Left ventricle myocardium superior (tissue), 1 donor: ENCODE results near the gene NCKAP1. TPM values are rescaled to one million over a fixed set of nuclear protein-coding genes. Genes with fewer than 3 reads are reported as not detected.
A peak's percentile ranks its signal among the peaks of the same experiment; 100 is the strongest.
"Not testable (repeated sequence)": the region's sequence is repeated elsewhere in the genome, so short reads cannot be mapped to it uniquely, and the experiment has no call there.

Experiments used
- ATAC-seq: fragments of 200-7000 bp; cut with Tn5 transposase; one replicate; pipeline ENCODE4 v1.9.1; 2020; ENCODE audit warnings: mild to moderate bottlenecking, moderate library complexity
- DNase-seq: peaks from one replicate; pipeline ENCODE4 v3.0.0-alpha.2; 2020
- intact Hi-C: fragments of 100-400 bp; cut with micrococcal nuclease; formaldehyde crosslinking; loops from one replicate; pipeline ENCODE4 v1.11.0; 2022
- total RNA-seq: library from RNA; stranded (reverse); fragmentation: NEBNext Ultra II Directional; extraction: Animal tissue kit (Norgen Biotek cat#: 25700); gene quantifications from one replicate; pipeline ENCODE4 v1.2.1, GENCODE V29; 2021
- donor health status: DM: no; HTN: yes; CAD: no; lungs with severe emphysema.

NCKAP1 gene
- total RNA-seq, 1 donor from 2014 or later, result 141 TPM

DNA sequence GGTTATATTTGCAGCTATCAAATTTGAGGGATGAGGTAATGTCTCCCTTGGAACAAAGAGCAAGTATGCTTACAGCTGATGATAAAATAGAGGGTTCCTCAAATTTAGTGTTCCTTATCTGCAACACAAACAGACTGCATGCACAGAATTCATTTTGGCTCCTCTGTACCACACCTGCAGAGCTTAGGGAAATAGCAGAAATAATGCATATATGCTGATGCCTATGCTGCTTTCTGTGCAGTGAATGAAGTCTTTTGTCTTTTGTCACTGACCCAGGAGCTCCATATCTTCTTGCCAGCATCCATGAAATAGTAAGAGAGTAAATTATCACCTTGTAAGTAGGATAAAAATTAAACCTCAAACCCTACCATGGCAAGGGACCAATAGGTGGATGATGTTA lies 69.8 kb downstream of the NCKAP1 start:
- ATAC-seq (no peak), DNase-seq (no peak)

DNA sequence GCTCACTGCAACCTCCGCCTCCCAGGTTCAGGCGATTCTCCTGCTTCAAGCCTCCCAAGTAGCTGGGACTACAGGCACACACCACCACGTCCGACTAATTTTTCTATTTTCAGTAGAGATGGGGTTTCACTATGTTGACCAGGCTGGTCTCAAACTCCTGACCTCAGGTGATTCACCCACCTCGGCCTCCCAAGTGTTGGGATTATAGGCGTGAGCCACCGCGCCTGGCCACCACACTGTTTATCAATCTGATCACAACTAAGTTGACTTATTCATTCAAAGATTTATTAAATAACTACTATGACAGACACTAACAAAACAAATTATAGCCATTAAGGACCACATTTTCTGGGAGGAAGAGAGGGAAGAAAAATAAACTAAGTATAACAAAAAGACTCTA lies 71.9 kb downstream of the NCKAP1 start:
- DNase-seq, ATAC-seq, intact Hi-C loops: not testable (repeated sequence)

More for the DNA sequence above, 69.8 kb downstream of the NCKAP1 start:
- intact Hi-C loops, result no loop called here

DNA sequence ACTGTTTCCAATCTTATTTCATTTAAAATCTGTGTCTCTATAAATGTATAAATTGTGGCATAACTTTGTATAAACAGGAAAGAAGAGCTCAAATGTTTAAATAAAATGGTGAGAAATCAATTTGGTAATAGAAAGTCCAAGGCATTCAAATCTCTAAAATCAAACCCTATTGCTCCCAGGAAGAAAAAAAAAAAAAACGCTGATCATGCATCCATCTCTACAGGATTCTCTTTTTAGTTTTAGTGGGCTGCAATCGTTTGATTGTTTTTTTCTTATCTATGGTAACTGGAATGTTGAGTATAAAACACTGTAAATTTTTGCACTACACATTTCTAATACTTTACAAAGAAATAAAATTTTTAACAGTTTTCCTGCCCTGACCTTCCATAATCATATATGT lies 75.6 kb downstream of the NCKAP1 start:
- intact Hi-C loops, result no loop called here
- ATAC-seq (no peak), DNase-seq (no peak)

DNA sequence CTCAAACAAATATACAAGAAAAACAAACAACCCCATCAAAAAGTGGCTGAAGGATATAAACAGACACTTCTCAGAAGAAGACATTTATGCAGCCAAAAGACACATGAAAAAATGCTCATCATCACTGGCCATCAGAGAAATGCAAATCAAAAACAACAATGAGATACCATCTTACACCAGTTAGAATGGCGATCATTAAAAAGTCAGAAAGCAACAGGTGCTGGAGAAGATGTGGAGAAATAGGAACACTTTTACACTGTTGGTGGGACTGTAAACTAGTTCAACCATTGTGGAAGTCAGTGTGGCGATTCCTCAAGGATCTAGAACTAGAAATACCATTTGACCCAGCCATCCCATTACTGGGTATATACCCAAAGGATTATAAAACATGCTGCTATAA lies 77.4 kb downstream of the NCKAP1 start:
- DNase-seq, intact Hi-C loops, ATAC-seq: not testable (repeated sequence)

DNA sequence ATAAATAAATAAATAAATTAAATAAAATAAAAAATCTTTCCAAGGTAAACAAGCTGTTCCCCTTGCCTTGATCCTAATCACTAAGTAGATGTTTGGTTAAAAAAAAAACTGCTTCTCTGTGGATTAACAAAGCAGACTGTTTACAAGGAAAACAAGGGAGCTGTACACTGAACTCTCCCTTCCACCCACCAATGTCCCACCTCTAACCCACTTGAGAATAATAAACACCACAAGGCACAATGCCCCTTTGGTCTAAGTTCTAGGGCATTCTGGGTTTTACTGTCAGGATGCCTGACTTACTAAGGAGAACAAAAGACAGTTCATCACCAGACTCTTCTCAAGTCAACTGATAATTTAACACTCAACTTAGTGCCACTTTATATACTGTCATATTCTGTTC lies 83.5 kb downstream of the NCKAP1 start:
- intact Hi-C loops, result no loop called here
- DNase-seq (no peak), ATAC-seq (no peak)

DNA sequence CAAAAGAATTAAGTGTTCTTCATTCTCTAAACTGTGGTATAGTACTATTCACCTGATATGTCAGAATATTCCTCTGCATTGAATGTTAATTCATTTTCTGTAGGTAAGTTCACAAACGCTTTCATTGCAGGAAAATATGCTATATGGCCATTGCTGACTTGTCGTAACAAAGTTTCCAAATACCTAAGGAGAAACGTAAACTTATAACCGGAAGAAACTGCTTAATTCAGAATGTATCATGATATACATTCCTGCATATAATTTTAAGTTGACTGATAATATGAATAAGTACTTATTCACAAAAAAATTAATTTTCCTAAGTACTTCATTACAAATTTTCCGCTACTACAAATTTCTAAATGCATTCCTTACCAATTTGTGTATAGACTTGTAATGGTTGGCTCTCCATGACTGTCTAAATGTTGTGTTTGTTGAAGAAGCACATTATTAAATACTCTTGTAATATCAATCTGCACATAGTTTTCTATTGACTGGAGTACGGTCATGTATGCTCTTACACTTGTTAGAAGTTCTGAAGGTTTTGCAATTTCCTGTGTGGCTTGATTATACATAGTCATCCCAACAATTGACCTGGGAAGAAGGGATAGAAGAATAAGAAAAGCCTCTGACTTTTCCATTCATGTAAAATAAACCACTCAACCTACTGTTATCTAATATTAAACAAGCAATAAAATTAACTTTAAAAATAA lies 85.4 kb downstream of the NCKAP1 start:
- intact Hi-C loops, result no loop called here
- no peak for ATAC-seq
- no peak for DNase-seq

DNA sequence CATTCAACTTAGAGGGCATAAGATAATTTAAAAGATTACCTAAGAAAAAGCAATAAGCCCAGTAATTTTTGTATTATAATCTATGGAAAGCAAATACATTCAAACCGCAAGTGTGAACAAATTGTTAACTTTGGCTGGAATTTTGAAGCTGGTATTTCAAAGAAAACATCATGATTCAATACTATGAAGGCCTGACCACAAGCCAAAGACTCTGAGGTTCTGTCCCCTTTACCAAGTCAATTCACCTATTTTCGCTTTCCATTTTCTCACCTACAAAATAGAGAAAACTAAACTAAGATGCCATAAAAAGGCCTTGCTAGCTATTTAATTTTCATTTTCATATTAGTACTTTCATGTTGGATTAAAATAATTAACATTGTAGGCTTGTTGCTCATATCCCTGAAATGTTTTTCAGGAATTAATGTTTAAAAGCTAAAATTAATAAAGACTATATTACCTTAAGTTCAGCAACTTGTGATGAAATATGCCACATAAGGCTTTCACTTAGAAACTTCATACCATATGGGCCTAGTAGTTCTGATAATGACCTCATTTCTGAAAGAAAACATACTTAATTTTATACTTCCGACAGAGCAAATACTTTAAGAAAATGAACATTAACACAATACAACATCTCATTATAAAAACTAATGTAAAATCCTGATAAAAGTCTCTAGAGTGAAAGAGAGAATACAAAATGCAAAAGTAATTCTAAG lies 86.2 kb downstream of the NCKAP1 start:
- DNase-seq, result no peak
- ATAC-seq, result no peak
- intact Hi-C loops, result no loop called here

DNA sequence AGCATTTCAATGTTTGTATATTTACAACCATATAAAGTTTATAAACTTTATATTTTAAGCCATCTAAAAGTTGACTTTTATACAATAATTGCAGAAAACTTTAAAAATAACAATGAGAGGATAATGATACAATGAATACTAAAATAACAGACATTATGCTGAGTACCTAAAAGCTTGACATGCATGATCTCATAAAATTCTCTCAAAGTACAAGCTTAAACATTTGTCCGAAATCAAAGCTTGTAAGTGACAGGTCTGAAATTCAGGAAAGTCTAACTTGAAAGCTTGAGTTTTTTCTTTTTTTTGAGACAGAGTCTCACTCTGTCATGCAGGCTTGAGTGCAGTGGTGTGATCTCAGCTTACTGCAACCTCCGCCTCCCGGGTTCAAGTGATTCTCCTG lies 87.7 kb downstream of the NCKAP1 start:
- ATAC-seq, result no peak
- intact Hi-C loops, result no loop called here

DNA sequence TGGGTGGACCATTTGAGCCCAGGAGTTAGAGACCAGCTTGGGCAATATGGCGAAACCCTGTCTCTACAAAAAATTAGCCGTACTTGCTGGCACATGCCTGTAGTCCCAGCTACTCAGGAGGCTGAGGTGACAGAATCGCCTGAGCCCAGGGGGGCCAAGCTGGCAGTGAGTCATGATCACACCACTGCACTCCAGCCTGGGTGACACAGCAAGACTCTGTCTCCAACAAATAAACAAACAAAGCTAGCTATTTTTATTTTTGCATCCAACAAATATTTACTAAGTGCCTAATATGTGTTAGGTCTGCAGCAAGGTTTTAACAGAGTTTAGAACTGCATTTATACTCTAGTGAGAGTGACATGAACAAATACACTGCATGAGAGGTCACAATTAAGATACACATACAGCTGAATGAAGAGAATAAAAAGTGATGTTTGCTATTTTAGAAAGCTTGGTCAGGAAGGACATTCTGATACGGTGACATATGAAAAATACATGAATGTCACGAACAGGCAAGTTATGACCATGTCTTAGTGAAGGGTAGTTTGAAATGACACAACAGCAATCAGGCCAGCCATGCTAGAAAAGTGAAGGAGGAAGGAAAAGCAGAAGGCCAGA lies 88.6 kb downstream of the NCKAP1 start:
- ATAC-seq (peak; percentile 92), DNase-seq (peak; percentile 47)
- intact Hi-C loops, result no loop called here

More for the DNA sequence above, 87.7 kb downstream of the NCKAP1 start:
- DNase-seq, result no peak

DNA sequence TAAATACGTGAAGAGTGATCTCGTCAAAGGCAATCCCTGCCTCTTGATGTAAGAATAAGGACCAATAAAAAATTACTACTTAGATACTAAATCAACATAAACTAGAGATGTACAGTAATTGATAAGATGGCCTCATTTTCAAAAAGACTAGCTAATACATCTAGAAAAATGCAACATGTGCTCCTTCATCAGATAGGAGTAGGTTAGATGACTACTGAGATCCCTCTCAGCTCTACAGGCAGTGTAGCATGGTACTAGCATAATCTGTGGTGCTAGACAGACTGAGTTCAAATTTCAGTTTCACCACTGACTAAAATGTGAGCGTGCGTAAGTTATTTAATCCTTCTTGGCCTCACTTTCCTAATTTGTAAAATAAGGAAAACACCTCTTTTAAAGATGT lies 89.2 kb downstream of the NCKAP1 start:
- ATAC-seq (peak; percentile 34), DNase-seq (no peak)
- intact Hi-C loops, result no loop called here

DNA sequence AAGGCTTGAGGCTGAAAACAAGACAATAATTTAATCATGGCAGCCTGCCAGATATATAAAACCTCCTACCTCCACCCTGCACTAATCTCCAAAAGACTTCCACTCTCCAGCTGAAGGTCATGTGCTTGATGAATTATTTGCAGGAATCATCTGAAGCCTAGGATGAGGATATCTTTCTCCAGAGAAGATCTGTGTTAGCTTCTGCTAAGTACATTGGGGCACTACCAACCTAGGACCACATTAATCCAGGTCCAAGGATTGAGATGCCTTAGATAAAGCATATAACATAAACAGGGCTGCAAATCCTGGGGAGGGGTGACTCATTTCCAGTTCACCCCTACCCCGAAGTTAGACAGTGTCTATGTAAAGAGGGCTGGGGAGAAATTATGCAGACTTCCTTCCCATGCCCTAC lies 91.3 kb downstream of the NCKAP1 start:
- intact Hi-C loops, result no loop called here
- DNase-seq, result no peak
- no peak for ATAC-seq

DNA sequence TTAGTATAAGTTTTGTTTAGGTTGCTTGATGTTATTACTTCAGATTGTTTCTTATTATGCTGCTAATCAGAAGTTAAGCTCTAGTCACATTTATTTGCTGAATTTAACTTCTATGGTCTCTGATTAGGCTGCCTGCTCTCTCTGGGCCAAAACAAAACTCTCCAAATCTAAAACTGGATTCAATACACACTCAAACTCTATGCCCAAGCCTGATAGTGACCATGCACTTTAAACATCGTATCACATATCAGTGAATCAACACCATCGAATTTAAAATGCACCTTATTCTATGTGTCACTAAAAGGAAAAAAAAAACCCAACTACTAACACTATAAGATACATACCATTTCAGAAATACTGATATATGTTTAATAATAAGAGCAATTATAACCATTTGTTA lies 94.9 kb downstream of the NCKAP1 start:
- intact Hi-C loops, result no loop called here
- no peak for ATAC-seq
- no peak for DNase-seq

DNA sequence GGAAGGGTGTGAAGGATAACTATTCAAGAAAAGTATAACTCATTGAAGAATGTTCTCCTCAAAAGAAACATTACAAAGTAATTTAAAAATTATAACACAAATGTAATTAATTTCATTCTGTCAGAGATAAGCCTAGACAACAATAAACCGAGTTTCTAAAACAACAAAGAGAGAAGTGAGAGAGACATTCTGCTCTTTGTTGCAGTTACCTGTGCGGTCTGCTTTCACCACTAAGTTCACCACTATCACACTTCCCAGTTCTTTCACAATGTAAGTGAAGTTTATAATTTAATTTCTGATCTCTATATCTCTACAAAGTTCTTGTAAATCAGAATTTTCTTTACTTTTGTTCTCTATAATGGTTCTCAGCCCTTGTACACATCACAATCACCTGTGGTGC lies 95.5 kb downstream of the NCKAP1 start:
- no peak for DNase-seq
- no peak for ATAC-seq
- intact Hi-C loops, result no loop called here

DNA sequence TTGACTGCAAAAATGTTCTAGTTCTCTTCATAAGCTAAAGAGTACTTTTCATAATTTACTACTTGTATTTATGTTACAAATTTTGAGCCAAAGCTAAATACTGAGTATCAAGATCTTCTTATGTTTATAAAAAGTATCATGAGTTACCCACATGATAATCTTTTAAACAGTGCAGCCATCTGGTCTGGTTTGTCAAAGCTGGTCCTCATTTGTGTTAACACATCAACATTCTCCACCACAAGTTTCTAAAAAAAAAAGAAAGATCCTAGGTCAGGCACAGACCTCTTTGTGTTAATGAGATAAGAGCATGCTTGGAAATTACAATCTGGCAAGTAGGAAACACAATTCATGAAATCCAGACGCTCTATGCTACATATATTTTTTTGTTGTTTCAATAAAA lies 96.3 kb downstream of the NCKAP1 start:
- intact Hi-C loops, result no loop called here
- DNase-seq, result no peak
- no peak for ATAC-seq

DNA sequence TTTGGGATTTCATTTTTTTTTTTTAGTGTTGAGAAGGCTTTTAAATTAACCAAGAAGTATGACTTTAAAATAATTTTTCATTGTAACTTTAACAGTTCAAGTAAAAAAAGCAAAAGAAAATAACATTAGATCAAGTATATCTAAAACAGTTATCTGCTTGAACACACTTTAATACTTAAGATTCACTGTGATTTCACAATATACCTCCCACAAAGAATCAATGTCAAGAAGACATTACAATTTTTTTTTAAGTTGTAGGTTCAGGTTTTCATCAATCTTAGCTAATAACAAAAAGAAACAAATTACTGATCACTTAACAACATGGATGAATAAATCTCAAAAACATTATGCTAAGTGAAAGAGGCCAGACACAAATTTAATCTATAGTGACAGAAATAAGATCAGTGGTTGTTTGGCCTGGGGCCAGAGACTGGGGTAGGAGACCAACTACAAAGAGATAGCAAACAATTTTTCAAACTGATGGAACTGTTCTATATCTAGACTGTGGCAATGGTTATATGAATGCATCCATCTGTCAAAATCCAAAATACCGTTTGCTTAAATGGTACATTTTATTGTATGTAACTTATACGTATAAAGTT lies 97.0 kb downstream of the NCKAP1 start:
- intact Hi-C loops, result no loop called here
- no peak for ATAC-seq
- DNase-seq, result no peak

DNA sequence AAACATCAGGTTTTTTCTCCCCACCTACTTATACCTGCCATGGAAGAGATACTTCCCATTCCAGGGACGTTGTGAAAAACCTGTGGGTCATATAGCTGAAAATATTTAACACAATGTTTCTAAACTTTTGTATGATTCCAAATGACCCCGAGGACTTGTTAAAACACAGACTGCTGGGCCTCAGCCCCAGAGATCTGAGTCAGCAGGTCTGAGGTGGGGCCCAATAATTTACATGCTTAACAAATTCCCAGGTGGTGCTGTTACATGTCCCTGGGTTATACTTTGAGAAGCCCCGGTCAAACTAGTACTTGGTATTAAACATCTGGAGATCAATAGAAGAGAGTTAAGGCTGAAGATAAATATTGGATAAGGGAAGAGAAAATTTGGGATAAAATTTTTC lies 100.4 kb downstream of the NCKAP1 start:
- ATAC-seq (no peak), DNase-seq (no peak)
- intact Hi-C loops, result loop anchor here (10.0 kb wide), 1 partner anchor 47 kb away; no protein-coding TSS in a partner anchor

DNA sequence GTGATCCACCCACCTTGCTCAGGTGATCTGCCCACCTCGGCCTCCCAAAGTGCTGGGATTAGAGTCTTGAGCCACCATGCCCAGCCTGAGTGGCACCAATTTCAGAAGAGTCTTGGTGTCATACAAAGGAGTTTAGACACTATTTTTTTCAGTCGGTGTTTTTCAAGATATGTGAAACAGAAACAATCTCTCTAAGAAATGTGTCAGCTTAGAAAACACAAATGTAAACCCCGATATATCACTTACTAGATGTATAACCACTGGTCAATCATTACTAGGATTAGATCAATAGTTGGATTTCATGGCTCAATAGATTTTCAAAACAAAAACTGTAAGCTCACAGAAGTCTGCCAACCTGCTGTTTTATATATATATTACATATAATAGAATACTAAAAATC lies 104.6 kb downstream of the NCKAP1 start:
- ATAC-seq (no peak), DNase-seq (no peak)
- intact Hi-C loops, result loop anchor here (10.0 kb wide), 1 partner anchor 51 kb away; no protein-coding TSS in a partner anchor

DNA sequence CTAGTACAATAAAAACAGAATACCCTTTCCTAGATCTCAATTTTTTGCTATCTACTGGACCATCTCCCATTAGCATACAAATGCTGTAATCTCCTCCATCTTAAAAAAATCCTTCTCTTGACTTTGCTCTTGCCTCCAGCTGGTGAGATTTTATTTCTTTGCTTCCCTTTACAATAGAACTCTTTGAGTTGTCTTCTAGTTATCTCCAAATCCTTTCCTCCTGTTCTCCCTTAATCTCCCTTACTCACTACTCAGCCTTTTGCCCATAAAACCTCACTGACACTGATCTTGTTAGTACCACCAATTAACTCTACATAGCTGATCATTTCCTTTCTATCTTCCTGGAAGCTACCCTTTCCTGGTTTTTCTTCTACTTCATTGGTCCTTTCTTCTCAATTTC lies 108.3 kb downstream of the NCKAP1 start:
- DNase-seq, result no peak
- ATAC-seq, result no peak
- intact Hi-C loops, result loop anchor here (10.0 kb wide), 1 partner anchor 55 kb away; no protein-coding TSS in a partner anchor

DNA sequence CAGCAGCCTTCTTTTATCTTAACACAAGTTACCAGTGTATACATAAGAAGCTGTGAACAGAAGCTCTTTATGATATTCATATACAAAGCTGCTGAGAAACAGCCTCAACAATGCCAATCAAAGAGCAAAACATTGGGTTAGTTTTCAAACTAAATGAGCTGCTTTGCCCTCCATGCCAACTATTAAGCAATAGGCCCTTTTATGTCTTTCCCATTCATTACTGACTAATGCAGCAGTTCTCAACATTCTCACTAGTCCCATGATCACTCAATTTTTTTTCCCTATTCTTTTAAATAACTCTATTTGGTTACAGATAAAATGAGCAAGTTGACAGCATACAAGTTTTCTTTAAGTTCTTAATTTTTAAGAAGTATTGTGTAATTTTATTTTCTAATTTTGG lies 114.0 kb downstream of the NCKAP1 start:
- ATAC-seq (no peak), DNase-seq (no peak)
- intact Hi-C loops, result no loop called here

DNA sequence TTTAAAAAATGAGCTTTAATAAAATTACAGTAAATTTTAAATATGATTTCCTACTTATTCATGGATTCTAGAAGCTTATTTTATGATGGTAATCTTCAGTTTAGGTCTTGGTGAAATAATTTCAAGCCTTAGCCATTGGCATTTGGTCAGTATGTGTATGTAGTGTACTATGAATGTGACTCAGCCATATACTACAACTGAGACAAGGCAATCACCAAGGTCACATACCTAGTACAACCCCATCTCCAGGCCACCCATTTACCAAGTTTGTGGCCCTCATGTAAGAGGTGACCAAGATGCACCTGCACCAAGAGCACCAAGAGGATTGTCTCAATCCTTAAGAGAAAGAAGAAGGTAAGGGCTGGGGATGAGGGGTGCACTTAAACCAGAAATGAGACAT lies 117.0 kb downstream of the NCKAP1 start:
- intact Hi-C loops, result no loop called here
- no peak for ATAC-seq
- no peak for DNase-seq
